Smooth muscle cell of the coronary artery (primary cell): ENCODE results near the gene CTTNBP2. TPM values are rescaled to one million over a fixed set of nuclear protein-coding genes. Genes with fewer than 3 reads are reported as not detected.

Experiments used
- total RNA-seq: library from RNA; depleted of rRNA; stranded (reverse); fragments of >200 nt; gene quantifications from 2 replicates; pipeline ENCODE4 v1.2.3, GENCODE V29; 2014; ENCODE audit warnings: low replicate concordance

Gene CTTNBP2
- total RNA-seq, result 0.08 and 0.12 TPM in 2 replicates

DNA sequence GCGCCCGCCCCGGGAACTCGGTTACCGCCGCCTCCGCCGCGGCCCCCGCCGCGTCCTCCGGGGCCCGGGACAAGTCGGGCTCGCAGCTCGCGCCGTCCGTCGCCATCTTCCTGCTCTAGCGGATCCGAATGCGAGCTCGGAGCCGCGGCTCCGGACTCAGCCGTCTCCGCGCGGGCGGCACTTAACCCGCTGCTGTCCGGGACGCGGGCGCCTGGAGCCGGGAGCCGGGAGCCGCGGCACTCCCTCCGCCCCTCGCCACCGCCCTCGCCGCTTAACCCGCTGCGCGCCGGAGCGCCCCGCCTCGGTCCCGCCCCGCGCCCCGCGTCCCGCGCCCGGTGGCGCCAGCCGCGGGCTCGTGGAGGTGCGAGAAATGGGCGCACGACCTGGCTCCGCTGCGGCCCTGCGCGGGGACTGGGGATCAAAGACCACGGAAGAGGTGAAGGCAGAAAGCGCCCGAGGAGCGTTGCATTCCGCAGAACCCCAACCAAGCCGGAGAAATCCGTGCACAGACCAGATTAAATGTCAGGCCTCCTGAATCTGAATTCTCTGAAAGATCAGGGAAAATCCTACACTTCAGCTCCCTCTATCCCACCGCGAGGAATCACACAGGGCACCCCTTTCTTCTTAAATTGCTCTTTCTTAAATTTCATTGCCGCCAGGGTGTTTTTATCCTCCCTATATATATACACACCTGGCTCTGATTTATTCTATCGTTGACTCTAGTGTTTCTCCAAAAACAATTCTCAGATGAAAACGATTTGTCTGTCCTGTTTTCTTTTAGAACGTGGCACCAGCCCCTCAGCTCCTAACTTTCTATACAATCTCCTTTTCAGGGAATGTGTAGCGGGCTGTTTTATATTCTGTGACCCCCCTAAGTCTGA, at the start of gene CTTNBP2:
Gene CTTNBP2, minus strand, starts transcription at position 132 of the 881 bp plus-strand sequence. Its CDS starts 26 bp downstream, at position 106.

